ENCODE data around the gene ZNF410. TPM values are rescaled to one million over a fixed set of nuclear protein-coding genes. Genes with fewer than 3 reads are reported as not detected.
A peak's percentile ranks its signal among the peaks of the same experiment; 100 is the strongest.

ZNF410 gene
- total RNA-seq, 4 donors from 2014 or later = 22.6 to 33.2 (median 24.0) TPM

GRCh38 chr14:73884438-73885190, 2.0 kb upstream of the ZNF410 start:
- peaks cover 0 to 7% of the 10 kb centered on the region in 2 donors for H3K36me3 ChIP-seq
- no peak for TF ChIP-seq CTCF (IDR thresholded peaks at IDR 0.05 in 4 of 5, conservative IDR thresholded peaks at IDR 0.05 in 1 of 5)
- no peak for TF ChIP-seq POLR2A (IDR thresholded peaks at IDR 0.05)
- intact Hi-C loops (cut with DNase I; ENCODE audit: low total_unique reads) (loop anchor here (5.0 kb wide), 2 partner anchors 133 to 157 kb away; partner anchors contain the start of genes BBOF1 and ENTPD5), in situ Hi-C loops (cut with MboI; ENCODE audit: low sequenced_read_pairs in 4 of 4) (no loop called here)
- DNase-seq (no peak), ATAC-seq (no peak)
- no peak overlapping the region for H3K4me3 ChIP-seq
- peaks cover 30 to 31% of the 10 kb centered on the region in 2 donors for H3K4me1 ChIP-seq
- H3K27ac ChIP-seq = peak overlapping the region; percentile 84 to 98 (median 92)
- H3K9me3 ChIP-seq = no peaks in the 10 kb centered on the region
- H3K27me3 ChIP-seq = no peaks in the 10 kb centered on the region

GRCh38 chr14:73887318-73887616, 608 bp downstream of the ZNF410 start:
- no peaks in the 10 kb centered on the region for H3K27me3 ChIP-seq
- no peaks in the 10 kb centered on the region for H3K9me3 ChIP-seq
- H3K27ac ChIP-seq = peak overlapping the region; percentile 84 to 98 (median 92)
- ATAC-seq (no peak), DNase-seq (no peak)
- peaks cover 30 to 31% of the 10 kb centered on the region in 2 donors for H3K4me1 ChIP-seq
- in situ Hi-C loops (cut with MboI; ENCODE audit: low sequenced_read_pairs in 4 of 4) (no loop called here), intact Hi-C loops (cut with DNase I; ENCODE audit: low total_unique reads) (loop anchor here (2.0 to 5.0 kb wide), 3 partner anchors 64 to 160 kb away; partner anchors contain the start of genes BBOF1, COQ6, ENTPD5 and FAM161B)
- TF ChIP-seq POLR2A (IDR thresholded peaks at IDR 0.05) (no peak), CTCF (IDR thresholded peaks at IDR 0.05 in 4 of 5, conservative IDR thresholded peaks at IDR 0.05 in 1 of 5) (no peak)
- no peaks in the 10 kb centered on the region for H3K36me3 ChIP-seq
- peak overlapping the region; percentile 79 to 100 (median 84) for H3K4me3 ChIP-seq

- peak overlapping the region; percentile 79 to 100 (median 84) for H3K4me3 ChIP-seq
- DNase-seq (no peak), ATAC-seq (no peak)
- H3K9me3 ChIP-seq = no peaks in the 10 kb centered on the region
- peak overlapping the region; percentile 84 to 98 (median 92) for H3K27ac ChIP-seq
- no peaks in the 10 kb centered on the region for H3K36me3 ChIP-seq
- in situ Hi-C loops (cut with MboI; ENCODE audit: low sequenced_read_pairs in 4 of 4) = no loop called here
- H3K27me3 ChIP-seq = no peaks in the 10 kb centered on the region
- TF ChIP-seq POLR2A (IDR thresholded peaks at IDR 0.05) = no peak
- no peak for TF ChIP-seq CTCF (IDR thresholded peaks at IDR 0.05 in 4 of 5, conservative IDR thresholded peaks at IDR 0.05 in 1 of 5)
- peaks cover 30 to 31% of the 10 kb centered on the region in 2 donors for H3K4me1 ChIP-seq
- intact Hi-C loops (cut with DNase I; ENCODE audit: low total_unique reads) = loop anchor here (2.0 to 5.0 kb wide), 3 partner anchors 63 to 161 kb away; partner anchors contain the start of genes BBOF1, COQ6, ENTPD5 and FAM161B
Measured at GRCh38 chr14:73887694-73888459, 1.2 kb downstream of the ZNF410 start.

- H3K27me3 ChIP-seq = no peaks in the 10 kb centered on the region
- peaks cover 0 to 4% of the 10 kb centered on the region in 2 donors for H3K36me3 ChIP-seq
- ATAC-seq (no peak), DNase-seq (no peak)
- H3K9me3 ChIP-seq = no peaks in the 10 kb centered on the region
- peaks cover 30 to 31% of the 10 kb centered on the region in 2 donors for H3K4me1 ChIP-seq
- intact Hi-C loops (cut with DNase I; ENCODE audit: low total_unique reads) (loop anchor here (5.0 kb wide), 2 partner anchors 129 to 161 kb away; partner anchors contain the start of genes BBOF1 and ENTPD5), in situ Hi-C loops (cut with MboI; ENCODE audit: low sequenced_read_pairs in 4 of 4) (no loop called here)
- H3K4me3 ChIP-seq = peak overlapping the region in 1 of 4 donors; percentile 82
- peak overlapping the region in 1 of 4 donors; percentile 84 for H3K27ac ChIP-seq
- TF ChIP-seq POLR2A (IDR thresholded peaks at IDR 0.05) (no peak), CTCF (IDR thresholded peaks at IDR 0.05 in 4 of 5, conservative IDR thresholded peaks at IDR 0.05 in 1 of 5) (no peak)
Measured at GRCh38 chr14:73888460-73888725, 1.7 kb downstream of the ZNF410 start.
